ENCODE data around the gene LIMA1. TPM values are rescaled to one million over a fixed set of nuclear protein-coding genes. Genes with fewer than 3 reads are reported as not detected.

The LIMA1 gene
- total and polyA plus RNA-seq, 9 of the 15 experiments (the other 6 are each of a cell fraction or from before 2014, with no cell fraction given): 20.2 to 37.8 (median 27.3) TPM

- Histone ChIP-seq H3K36me3 (ENCODE audit: control insufficient read depth, insufficient read depth, low read length) (peaks cover 47% of the 10 kb centered on the region), H3K9ac (ENCODE audit: insufficient read depth in 1 of 2, low read depth in 2 of 2, low read length in 2 of 2) (no peak overlapping the region), H3K27me3 (ENCODE audit: control insufficient read depth in 2 of 2, insufficient read depth in 2 of 2, low read length in 2 of 2) (no peaks in the 10 kb centered on the region), H3K27ac (ENCODE audit: extremely low read depth, low read depth, low read length) (no peak overlapping the region), H3K79me2 (ENCODE audit: control insufficient read depth, insufficient read depth, low read length) (no peaks in the 10 kb centered on the region), H3K9me3 (replicated peaks; ENCODE audit: control insufficient read depth, insufficient read depth, low read depth, low read length) (no peaks in the 10 kb centered on the region), H3K4me1 (replicated peaks in 1 of 2; ENCODE audit: control insufficient read depth in 2 of 2, insufficient read depth in 2 of 2, low read length in 2 of 2) (no peaks in the 10 kb centered on the region), H3K4me3 (no peak overlapping the region), H3K9me1 (ENCODE audit: control insufficient read depth, insufficient read depth, low read length) (no peaks in the 10 kb centered on the region), H2AFZ (ENCODE audit: low read depth, low read length) (no peak overlapping the region), H4K20me1 (replicated peaks; ENCODE audit: control insufficient read depth, insufficient read depth, low read length) (no peaks in the 10 kb centered on the region), H3K4me2 (ENCODE audit: insufficient read depth, low read length) (no peak overlapping the region)
- ChIA-PET CTCF (ENCODE audit: low intra/inter-chr PET ratio) (no interaction called here), POLR2A (interaction anchor here (0.7 to 2.5 kb wide), 3 partner anchors 10 to 725 kb away, joined by 3 to 9 read pairs (median 3); no protein-coding TSS in a partner anchor)
- intact Hi-C loops (cut with micrococcal nuclease): no loop called here
- FAIRE-seq: no peak
- no peak for DNase-seq (ENCODE audit: extremely low read depth in 1 of 4, low spot score in 3 of 4)
- in situ Hi-C loops (cut with MboI): no loop called here
- BruUV-seq (replicated peaks): no TSS peak
- no peak for ATAC-seq
- TF ChIP-seq, protein P1, sequence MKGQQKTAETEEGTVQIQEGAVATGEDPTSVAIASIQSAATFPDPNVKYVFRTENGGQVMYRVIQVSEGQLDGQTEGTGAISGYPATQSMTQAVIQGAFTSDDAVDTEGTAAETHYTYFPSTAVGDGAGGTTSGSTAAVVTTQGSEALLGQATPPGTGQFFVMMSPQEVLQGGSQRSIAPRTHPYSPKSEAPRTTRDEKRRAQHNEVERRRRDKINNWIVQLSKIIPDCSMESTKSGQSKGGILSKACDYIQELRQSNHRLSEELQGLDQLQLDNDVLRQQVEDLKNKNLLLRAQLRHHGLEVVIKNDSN (CRISPR knock-in tag; IDR thresholded peaks at IDR 0.05): no peak
- TF ChIP-seq MTA3 (IDR thresholded peaks at IDR 0.05; ENCODE audit: borderline replicate concordance) (no peak), MBD2 (IDR thresholded peaks at IDR 0.05; ENCODE audit: borderline replicate concordance, low read depth) (no peak), MEIS2 (IDR thresholded peaks at IDR 0.05; ENCODE audit: partially characterized antibody) (no peak), ARID1B (IDR thresholded peaks at IDR 0.05) (no peak), MYBL2 (IDR thresholded peaks at IDR 0.05; ENCODE audit: low read depth) (no peak), MYBL2 (CRISPR knock-in tag; IDR thresholded peaks at IDR 0.05; ENCODE audit: borderline replicate concordance) (no peak), ZNF224 (CRISPR knock-in tag; IDR thresholded peaks at IDR 0.05) (no peak), EP300 (IDR thresholded peaks at IDR 0.05; ENCODE audit: low read length) (no peak), ZSCAN29 (IDR thresholded peaks at IDR 0.05) (no peak), ZNF41 (CRISPR knock-in tag; conservative IDR thresholded peaks at IDR 0.05) (no peak), SMARCC2 (IDR thresholded peaks at IDR 0.05; ENCODE audit: low read depth) (no peak)
- TF ChIP-seq, protein P2, sequence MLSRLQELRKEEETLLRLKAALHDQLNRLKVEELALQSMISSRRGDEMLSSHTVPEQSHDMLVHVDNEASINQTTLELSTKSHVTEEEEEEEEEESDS (CRISPR knock-in tag; IDR thresholded peaks at IDR 0.05): no peak
- WGBS (ENCODE audit: insufficient coverage, low coverage, missing lambda C conversion rate): 85% methylated on average over 2 of the region's 2 CpGs
Observed at GRCh38 chr12:50203691-50204090, 79.6 kb downstream of the LIMA1 start.
